NK-92 treated with Interleukin-12 subunit alpha and Interleukin-12 subunit beta, amount 100 ng/mL, for 24 hours (cell line): ENCODE data around the gene PPP6R3.

Experiments
- DNase-seq: peaks from one replicate; lab custom pipeline; 2025; lab: John Stamatoyannopoulos, UW

PPP6R3 gene, protein sequence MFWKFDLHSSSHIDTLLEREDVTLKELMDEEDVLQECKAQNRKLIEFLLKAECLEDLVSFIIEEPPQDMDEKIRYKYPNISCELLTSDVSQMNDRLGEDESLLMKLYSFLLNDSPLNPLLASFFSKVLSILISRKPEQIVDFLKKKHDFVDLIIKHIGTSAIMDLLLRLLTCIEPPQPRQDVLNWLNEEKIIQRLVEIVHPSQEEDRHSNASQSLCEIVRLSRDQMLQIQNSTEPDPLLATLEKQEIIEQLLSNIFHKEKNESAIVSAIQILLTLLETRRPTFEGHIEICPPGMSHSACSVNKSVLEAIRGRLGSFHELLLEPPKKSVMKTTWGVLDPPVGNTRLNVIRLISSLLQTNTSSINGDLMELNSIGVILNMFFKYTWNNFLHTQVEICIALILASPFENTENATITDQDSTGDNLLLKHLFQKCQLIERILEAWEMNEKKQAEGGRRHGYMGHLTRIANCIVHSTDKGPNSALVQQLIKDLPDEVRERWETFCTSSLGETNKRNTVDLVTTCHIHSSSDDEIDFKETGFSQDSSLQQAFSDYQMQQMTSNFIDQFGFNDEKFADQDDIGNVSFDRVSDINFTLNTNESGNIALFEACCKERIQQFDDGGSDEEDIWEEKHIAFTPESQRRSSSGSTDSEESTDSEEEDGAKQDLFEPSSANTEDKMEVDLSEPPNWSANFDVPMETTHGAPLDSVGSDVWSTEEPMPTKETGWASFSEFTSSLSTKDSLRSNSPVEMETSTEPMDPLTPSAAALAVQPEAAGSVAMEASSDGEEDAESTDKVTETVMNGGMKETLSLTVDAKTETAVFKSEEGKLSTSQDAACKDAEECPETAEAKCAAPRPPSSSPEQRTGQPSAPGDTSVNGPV

DNA sequence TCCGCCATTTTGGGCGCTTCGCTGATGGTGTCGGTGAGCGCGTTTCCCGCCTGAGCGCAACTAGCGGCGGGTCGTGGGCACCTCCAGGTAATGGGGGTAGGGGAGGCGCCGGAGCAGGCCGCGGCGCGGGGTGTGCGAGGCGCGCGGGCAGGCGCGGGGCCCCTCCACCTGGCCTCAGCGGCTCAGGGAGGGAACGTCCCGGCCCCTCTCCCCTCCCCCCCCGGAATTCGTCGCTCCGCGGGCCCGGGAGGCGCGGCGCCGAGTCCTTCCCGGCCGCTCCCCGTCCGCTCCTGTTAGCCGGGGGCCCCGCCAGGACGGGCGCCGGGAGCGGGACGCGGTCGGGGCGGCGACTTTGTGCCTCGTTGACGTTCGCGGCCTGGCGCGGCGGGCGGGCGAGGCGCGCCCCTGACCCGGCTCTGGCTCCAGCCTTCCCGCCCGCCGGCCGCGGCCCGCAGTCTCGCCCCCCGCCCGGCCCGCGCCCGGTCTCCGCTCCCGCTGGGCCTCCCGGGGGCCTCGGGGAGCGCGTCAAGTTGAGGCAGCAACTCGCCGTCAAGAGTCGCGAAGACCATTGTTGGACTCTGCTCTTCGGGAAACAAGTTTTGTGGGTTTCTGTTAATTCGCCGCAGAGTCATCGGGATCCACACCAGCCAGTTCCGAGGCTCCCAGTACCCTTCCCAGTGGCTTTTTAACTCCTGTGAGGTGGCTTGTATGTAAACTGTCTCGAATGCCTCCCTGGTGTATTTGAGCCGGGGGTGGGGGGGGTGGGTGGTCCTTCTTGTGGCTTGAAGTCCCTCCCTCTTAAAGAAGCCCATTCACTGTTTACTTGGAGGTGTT is at the start of gene PPP6R3:
TSS of gene PPP6R3 (plus strand) at position 12 of the 834 bp plus-strand sequence. CDS start 76,913 bp downstream, outside the sequence.
- DNase-seq, result no peak

GRCh38 chr11:68411501-68411991 is 49.0 kb upstream of the PPP6R3 start:
- DNase-seq, result no peak

DNA sequence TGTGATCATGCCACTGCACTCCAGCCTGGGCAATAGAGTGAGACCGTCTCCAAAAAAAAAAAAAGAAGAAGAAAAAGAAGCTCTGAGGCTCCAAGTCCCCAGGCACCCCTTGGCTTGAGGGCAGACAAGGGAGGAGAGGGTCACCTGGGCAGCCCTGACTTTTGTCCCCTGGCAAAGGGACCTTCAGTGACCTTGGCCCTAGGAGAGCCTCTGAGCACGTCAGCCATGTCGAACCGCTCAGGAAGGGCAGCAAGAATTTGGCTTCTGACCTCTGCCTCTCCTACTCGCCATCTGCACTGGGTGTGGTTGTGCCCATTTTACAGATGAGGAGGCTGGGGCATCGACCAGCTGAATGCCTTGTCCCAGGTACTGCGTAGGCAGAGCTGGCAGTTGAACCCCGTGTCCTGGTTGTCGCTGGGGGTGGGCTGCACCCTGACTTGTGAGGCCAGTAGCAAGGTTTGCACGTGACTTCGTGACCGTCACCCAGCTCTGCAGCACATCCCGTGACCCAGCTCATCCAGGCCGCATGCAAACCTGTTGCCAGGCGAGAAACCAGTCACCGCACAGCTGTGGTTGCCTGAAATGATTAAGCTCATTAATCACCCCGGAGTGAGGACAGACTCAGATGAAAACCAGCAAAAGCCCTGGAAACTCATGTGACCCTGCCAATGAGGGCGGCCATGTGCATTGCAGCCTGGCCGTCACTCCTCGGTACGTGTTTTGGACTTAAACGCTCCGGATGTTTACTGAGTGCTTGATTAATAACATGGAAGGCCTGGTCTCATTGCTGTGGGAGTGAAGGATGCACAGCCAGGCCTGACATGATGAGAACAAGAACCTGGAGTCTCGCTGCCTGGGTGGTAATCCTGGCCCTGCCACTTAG is 47.7 kb upstream of the PPP6R3 start:
- no peak for DNase-seq

DNA sequence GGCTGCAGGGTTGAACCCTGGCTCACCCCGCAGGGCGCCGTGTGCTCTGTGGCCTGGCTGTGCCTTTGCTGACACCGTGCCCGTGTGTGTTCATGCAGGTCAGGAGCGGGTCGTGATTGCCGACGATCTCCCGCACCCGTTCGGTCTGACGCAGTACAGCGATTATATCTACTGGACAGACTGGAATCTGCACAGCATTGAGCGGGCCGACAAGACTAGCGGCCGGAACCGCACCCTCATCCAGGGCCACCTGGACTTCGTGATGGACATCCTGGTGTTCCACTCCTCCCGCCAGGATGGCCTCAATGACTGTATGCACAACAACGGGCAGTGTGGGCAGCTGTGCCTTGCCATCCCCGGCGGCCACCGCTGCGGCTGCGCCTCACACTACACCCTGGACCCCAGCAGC is 47.0 kb upstream of the PPP6R3 start:
- no peak for DNase-seq

DNA sequence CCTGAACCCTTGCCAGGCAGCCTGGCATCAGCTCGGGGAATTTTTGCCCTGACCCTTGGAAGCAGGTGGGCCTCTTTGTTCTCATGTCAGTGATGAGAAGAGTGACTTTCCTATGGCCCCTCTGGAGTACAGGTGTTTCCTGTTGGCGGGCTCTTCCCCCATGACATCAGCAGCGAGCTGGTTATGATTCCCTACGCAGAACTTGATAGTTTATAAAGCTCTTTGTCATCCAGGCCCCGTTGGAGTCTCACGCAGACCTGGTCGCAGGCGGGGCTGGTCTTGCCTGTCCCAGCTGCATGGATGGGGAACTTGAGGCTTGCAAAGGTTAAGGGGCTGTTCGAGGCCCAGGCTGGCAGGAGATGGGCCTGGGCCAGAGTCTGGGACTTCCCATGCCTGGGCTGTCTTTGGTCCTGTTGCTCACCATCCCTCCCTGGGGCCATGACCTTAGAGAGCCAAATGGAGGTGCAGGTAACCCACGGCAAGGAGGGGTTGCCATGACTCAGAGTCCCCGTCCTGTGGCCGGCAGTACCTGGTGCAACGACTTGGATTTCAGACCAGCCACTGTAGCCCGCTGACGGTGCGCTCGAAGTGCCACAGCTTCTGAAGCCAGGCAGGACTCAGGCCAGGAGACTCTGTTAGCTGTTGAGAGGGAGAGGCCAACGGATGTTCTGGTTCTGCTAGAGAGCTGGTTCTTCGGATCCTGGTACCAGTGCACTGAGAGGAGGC is 45.9 kb upstream of the PPP6R3 start:
- DNase-seq, result no peak

GRCh38 chr11:68416070-68416578 is 44.4 kb upstream of the PPP6R3 start:
- DNase-seq, result no peak

DNA sequence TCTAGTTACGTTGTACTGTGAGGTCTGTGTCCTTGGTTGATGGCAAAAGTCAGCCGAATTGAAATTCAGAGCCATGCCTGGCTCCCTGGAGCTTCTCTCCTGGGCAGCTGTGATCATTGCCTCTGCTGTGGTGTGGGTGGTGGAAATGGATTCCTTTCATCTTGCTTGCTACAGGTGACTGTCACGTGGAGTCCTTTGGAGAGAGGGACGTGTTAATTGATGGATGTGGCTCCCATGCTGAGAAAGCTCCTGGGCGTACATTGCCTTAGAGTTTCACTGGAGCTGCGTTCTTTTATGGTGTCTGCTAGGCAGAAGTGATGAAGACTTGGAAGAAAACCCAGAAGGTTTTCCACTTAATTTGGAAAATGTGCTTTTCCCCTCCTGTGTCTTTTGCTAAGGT is 41.9 kb upstream of the PPP6R3 start:
- DNase-seq, result no peak

GRCh38 chr11:68420171-68420570 is 40.4 kb upstream of the PPP6R3 start:
- DNase-seq, result no peak

- no peak for DNase-seq
These were observed 37.1 kb upstream of the PPP6R3 start for GRCh38 chr11:68423481-68423880.

DNA sequence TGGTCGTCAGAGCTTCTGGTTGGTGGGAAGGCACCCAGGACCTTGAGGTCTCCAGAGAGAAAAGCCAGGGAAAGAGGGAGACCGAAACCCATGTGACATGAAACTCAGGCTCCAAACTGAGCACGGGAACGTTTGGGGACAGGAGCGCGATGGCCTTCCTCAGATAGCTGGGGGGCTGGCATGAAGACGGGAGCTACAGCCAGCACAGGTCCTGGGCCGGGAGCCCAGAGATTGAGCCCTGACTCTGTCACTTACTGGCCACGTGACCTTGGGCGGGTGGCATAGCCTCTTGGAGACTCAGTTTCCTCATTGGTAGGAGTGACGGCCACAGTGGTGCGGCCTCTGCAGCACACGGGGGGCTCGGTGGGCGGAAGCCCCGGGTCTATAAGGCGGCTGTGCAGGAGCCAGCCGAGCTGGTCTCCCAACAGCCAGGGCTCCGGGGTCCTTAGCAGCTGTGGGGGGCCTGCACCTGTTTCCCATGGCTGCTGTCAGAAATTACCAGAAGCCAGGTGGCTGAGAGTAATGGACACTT is 36.4 kb upstream of the PPP6R3 start:
- DNase-seq, result no peak

DNA sequence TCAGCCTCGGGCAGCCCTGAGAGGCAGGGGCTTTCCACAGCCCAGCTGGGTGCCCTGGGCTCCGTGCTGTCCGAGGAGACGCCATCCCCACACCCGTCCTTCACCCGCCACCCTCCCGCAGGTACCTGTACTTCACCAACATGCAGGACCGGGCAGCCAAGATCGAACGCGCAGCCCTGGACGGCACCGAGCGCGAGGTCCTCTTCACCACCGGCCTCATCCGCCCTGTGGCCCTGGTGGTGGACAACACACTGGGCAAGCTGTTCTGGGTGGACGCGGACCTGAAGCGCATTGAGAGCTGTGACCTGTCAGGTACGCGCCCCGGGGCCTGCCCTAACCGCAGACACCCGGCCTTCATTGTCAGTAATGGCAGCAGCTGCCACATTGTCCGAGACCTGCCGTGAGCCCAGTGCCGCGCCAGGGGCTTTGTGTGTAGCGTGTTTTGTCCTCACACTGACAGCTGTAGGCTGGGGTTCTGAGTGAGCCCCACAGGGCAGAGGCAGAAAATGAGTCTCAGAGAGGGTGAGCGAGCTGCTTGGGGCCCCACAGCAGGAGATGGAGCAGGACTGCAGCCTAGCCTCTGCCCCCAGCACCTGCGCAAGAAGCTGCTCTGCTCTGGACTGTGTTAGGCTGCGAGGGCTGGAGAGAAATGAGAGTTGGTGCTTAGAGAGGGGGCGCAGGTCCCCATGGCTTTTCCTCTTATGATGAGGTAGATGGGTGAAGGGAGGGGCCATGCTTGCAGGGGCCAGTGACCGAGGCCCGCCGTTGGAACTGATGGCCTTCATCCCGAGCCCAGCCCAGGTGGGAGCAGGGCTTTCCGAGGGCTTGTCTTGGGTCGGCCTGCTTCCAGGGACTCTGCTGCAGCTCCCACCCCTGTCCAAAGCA is 35.3 kb upstream of the PPP6R3 start:
- DNase-seq, result no peak

GRCh38 chr11:68425866-68426380 is 34.6 kb upstream of the PPP6R3 start:
- no peak for DNase-seq

DNA sequence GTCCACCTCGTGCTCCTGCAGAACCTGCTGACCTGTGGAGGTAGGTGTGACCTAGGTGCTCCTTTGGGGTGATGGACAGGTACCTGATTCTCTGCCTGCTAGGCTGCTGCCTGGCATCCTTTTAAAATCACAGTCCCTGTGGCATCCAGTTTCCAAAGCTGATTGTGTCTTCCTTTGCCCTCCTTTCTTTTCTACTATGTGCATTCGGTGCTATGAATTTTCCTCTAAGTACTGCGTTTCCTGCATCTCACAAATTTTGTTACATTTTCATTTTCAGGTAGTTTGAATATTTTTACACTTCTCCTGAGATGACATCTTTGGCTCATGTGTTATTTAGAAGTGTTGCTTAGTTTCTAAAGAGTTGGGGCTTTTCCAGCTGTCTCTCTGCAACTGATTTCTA is 30.9 kb upstream of the PPP6R3 start:
- no peak for DNase-seq

DNA sequence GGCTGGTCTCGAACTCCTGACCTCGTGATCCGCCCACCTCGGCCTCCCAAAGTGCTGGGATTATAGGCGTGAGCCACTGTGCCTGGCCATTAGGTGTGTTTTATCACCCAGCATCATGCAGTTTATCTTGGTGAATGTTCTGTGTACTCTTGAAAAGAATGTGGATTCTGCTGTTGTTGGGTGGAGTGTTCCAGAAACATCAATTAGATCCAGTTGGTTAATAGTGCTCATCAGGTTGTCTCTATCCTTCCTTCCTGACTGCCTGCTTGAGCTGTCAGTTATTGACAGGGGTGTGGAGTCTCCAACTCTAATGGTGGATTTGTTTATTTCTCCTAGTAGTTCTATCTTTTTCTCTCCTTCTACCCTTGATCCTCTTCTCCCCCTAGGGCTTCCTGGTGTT is 30.2 kb upstream of the PPP6R3 start:
- no peak for DNase-seq

DNA sequence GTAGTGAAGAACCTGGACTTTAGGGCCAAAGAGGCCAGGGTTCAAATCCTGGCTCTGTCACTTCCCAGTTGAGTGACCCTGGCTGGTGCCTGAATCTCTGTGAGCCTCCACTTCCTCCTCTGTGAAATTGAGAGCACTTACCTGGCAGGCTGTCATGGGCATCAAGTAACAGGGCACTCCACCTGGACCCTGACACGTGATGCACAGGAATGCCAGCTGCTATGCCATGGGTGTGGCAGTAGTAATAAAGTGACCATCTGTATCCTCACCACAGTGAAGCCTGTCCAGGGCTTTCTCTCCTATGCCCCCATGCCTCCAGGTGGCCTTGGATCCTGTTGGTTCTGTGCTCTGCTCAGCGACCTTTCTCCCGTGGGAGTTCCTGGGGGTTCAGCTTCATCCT is 29.8 kb upstream of the PPP6R3 start:
- DNase-seq, result no peak

DNA sequence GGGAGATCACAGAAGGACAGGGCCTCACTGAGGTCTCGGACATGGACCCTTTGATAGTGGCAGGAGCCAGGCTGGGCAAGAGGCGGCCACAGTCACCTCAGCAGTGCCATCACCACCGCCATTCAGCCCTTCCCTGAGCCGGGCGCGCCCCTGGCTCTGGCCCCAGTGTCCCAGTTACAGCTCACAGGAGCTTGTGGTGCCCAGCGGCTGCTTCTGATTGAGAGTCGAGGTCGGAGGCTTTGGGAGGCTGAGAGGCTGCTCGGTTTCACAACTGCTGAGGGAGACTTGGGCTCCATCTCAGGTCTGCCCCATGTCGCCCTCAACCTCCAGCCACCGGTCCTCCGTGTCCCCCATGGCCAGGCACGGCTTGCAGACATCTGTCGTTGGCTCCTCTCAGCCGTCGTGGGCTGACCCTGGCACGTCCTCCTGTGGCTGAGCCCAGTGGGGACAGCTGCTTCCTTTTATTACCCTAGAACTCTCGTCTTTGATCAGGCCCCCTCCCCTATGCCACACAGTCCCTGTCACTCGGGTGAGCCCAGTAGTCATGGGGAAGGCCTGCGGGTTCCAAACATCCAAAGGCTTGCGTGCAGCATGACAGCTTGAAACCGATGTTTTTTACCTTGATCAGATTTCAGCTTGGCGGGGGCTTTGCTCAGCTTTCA is 28.4 kb upstream of the PPP6R3 start:
- no peak for DNase-seq

GRCh38 chr11:68432874-68433273 is 27.7 kb upstream of the PPP6R3 start:
- no peak for DNase-seq

DNA sequence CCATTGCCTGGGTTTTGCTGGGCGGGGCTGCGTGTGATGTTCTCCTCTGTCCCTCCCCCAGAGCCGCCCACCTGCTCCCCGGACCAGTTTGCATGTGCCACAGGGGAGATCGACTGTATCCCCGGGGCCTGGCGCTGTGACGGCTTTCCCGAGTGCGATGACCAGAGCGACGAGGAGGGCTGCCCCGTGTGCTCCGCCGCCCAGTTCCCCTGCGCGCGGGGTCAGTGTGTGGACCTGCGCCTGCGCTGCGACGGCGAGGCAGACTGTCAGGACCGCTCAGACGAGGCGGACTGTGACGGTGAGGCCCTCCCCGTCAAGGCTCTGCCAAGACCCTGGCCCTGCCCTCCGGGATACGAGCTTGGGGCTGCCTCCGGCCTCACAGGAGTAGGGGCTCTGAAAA is 27.0 kb upstream of the PPP6R3 start:
- no peak for DNase-seq
